22Rv1 (cell line): Measurements from ENCODE around the gene MYBPC3.

ENCODE experiments used
- CTCF ChIP-seq: fragments of 450-650 bp; IDR thresholded peaks from 2 replicates; pipeline ENCODE4 v1.5.1; 2017; ENCODE audit warnings: mild to moderate bottlenecking
- ZFX ChIP-seq: fragments of 450-650 bp; IDR thresholded peaks from 2 replicates; pipeline ENCODE4 v1.6.1; 2017; ENCODE audit warnings: antibody characterized with exemption, borderline replicate concordance

DNA sequence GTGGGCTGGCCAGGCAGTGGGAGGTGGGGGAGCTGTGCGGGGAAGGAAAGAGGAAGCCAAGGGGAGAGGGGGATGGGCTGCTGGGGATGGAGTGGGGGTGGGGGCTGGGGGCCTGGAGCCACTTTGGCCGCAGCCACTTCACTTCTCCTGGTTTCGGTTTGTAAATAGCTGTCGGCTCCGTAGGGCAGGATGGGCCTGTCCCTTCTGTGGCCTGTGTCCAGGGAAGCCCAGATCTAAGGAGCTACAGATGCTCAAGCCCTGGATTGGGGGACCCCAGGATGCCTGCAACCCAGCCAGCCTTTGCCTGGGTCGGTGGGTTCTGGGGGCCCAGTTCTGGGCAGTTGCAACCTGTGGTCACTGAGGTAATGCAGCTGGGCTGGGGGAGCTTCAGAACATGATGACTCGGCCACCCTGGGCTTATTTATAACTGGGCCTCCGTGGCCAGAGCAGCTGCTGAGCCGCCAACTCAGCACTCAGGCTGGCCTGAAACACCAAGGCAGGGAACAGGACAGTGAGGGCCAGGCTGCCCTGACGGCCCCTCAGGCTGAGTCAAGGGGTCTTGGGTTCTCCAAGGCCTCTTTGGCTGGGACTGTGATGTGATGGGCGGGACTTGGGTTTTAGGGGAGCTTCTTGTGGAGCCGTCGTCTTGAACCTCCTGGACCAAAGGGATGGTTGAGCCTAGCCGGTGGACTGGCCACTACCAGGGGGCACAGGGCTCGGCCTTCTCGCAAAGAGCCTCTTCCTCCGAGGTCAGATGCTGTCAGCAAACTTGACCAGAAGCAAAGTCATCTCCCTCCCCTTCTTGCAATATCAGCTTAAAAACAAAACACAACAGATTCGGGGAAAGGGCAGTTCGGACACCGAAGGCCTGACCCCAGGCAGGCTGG lies 40.9 kb upstream of the MYBPC3 start:
- TF ChIP-seq CTCF: no peak
- TF ChIP-seq ZFX: no peak
